ENCODE measurements around the gene IDI1.

Gene IDI1

DNA sequence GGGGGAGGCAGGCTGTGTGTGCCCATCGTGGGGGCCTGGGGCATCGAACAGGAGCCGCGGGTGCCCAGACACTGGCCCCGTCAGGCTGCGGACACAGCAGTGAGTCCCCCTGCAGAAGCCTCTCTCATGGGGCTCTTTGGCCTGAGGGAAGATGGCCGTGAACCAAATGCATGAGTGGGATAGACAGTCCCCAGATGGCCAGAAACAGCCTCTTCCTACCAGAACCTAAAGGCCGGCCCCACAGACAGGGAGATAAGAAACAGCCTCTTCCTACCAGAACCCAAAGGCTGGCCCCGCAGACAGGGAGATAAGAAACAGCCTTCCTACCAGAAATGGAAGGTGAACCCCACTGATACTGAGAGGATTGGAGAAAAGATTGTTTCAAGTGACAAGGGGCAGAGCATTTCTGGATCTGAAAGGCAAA is 39.8 kb downstream of the IDI1 start:
- no peak overlapping the region for H2BK120ac ChIP-seq (ENCODE audit: low read depth, low read length)
- H3K9ac ChIP-seq (ENCODE audit: low read length) = no peak overlapping the region
- H3K79me1 ChIP-seq (ENCODE audit: low read length) = peaks cover 12% of the 10 kb centered on the region
- no peak overlapping the region for H3K56ac ChIP-seq (ENCODE audit: low read length)
- H3K4ac ChIP-seq (ENCODE audit: low read depth, low read length) = no peak overlapping the region
- H3K27ac ChIP-seq (ENCODE audit: low read depth, low read length) = no peak overlapping the region
- DNase-seq = peak; percentile 14
- no peak overlapping the region for H2AK5ac ChIP-seq (ENCODE audit: low read length)
- no CpG with 5 or more reads among the region's 9 CpGs for WGBS (ENCODE audit: extremely low coverage, insufficient coverage, low lambda C conversion rate)
- no peak overlapping the region for H4K5ac ChIP-seq (ENCODE audit: low read length)
- H3K23ac ChIP-seq (ENCODE audit: low read length) = no peak overlapping the region
- H3K79me2 ChIP-seq (ENCODE audit: control insufficient read depth, insufficient read depth, low read length) = no peaks in the 10 kb centered on the region
- H2BK5ac ChIP-seq (ENCODE audit: low read length) = no peak overlapping the region
- H3K4me1 ChIP-seq (ENCODE audit: control insufficient read depth, low read depth, low read length) = no peaks in the 10 kb centered on the region
- no peak overlapping the region for H3K18ac ChIP-seq (ENCODE audit: low read length)
- H3K4me3 ChIP-seq (ENCODE audit: low read length) = no peak overlapping the region
- H3K27me3 ChIP-seq (ENCODE audit: insufficient read depth, low read length, poor library complexity) = no peaks in the 10 kb centered on the region
- no peak overlapping the region for H2BK15ac ChIP-seq (replicated peaks; ENCODE audit: low read depth)
- peaks cover 29% of the 10 kb centered on the region for H3K36me3 ChIP-seq (ENCODE audit: control insufficient read depth, insufficient read depth, low read length)
- H3K4me2 ChIP-seq (ENCODE audit: low read length) = no peak overlapping the region
- H4K8ac ChIP-seq (ENCODE audit: low read depth, low read length) = no peak overlapping the region

DNA sequence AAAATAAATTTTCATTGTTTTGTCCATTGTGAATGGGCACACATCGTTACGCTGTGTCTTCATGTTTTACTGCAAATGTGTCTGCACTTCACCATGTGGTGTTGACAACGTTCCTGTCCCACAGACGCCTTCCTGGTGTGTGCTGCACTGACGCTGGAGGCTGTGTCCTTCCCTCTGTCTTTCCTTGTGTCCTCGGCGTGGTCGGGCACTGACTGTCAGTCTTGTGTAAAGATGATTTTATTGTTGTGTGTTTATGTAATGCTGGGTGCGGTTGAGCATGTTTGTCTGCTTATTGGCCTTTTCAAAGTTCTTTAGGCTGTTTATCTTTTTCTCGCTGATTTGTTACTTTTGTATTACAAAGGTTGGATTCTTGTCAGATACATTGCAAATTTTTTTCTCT is 41.3 kb downstream of the IDI1 start:
- Histone ChIP-seq H3K9ac (ENCODE audit: low read length) (no peak overlapping the region), H4K5ac (ENCODE audit: low read length) (no peak overlapping the region), H3K4me3 (ENCODE audit: low read length) (no peak overlapping the region), H3K27me3 (ENCODE audit: insufficient read depth, low read length, poor library complexity) (no peaks in the 10 kb centered on the region), H3K79me1 (ENCODE audit: low read length) (peaks cover 16% of the 10 kb centered on the region), H2BK5ac (ENCODE audit: low read length) (no peak overlapping the region), H3K4me1 (ENCODE audit: control insufficient read depth, low read depth, low read length) (no peaks in the 10 kb centered on the region), H2AK5ac (ENCODE audit: low read length) (no peak overlapping the region), H3K79me2 (ENCODE audit: control insufficient read depth, insufficient read depth, low read length) (peaks cover 7% of the 10 kb centered on the region), H3K36me3 (ENCODE audit: control insufficient read depth, insufficient read depth, low read length) (peaks cover 28% of the 10 kb centered on the region), H3K27ac (ENCODE audit: low read depth, low read length) (no peak overlapping the region), H3K18ac (ENCODE audit: low read length) (no peak overlapping the region), H3K56ac (ENCODE audit: low read length) (no peak overlapping the region), H3K4me2 (ENCODE audit: low read length) (no peak overlapping the region), H3K4ac (ENCODE audit: low read depth, low read length) (no peak overlapping the region), H4K8ac (ENCODE audit: low read depth, low read length) (no peak overlapping the region), H2BK120ac (ENCODE audit: low read depth, low read length) (no peak overlapping the region), H2BK15ac (replicated peaks; ENCODE audit: low read depth) (no peak overlapping the region), H3K23ac (ENCODE audit: low read length) (no peak overlapping the region)
- no peak for DNase-seq
- no CpG with 5 or more reads among the region's 10 CpGs for WGBS (ENCODE audit: extremely low coverage, insufficient coverage, low lambda C conversion rate)

DNA sequence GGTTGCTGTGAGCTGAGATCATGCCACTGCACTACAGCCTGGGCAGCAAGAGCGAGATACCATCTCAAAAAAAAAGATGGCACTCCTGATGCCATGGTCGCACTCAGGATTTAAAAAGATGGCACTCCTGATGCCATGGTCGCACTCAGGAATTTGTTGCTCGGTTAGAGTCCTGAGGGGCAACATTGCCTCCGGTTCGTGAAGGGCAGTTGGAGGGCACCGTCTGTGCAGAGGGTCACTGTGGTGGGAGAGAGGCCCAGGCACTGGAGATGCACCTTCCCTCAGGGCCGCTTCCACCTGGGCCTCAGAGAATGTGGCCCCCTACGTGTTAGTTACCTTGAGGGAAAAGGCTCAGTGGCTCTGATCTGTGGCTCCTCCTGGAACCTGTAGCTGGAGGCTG is 42.3 kb downstream of the IDI1 start:
- Histone ChIP-seq H2BK15ac (replicated peaks; ENCODE audit: low read depth) (no peak overlapping the region), H2BK120ac (ENCODE audit: low read depth, low read length) (no peak overlapping the region), H2BK5ac (ENCODE audit: low read length) (no peak overlapping the region), H3K56ac (ENCODE audit: low read length) (no peak overlapping the region), H3K9ac (ENCODE audit: low read length) (no peak overlapping the region), H3K27ac (ENCODE audit: low read depth, low read length) (no peak overlapping the region), H3K27me3 (ENCODE audit: insufficient read depth, low read length, poor library complexity) (no peaks in the 10 kb centered on the region), H3K4me3 (ENCODE audit: low read length) (no peak overlapping the region), H3K79me1 (ENCODE audit: low read length) (peaks cover 16% of the 10 kb centered on the region), H3K4me1 (ENCODE audit: control insufficient read depth, low read depth, low read length) (no peaks in the 10 kb centered on the region), H3K36me3 (ENCODE audit: control insufficient read depth, insufficient read depth, low read length) (peaks cover 28% of the 10 kb centered on the region), H4K8ac (ENCODE audit: low read depth, low read length) (no peak overlapping the region), H3K79me2 (ENCODE audit: control insufficient read depth, insufficient read depth, low read length) (peaks cover 7% of the 10 kb centered on the region), H3K18ac (ENCODE audit: low read length) (no peak overlapping the region), H4K5ac (ENCODE audit: low read length) (no peak overlapping the region), H2AK5ac (ENCODE audit: low read length) (no peak overlapping the region), H3K4me2 (ENCODE audit: low read length) (no peak overlapping the region), H3K23ac (ENCODE audit: low read length) (no peak overlapping the region), H3K4ac (ENCODE audit: low read depth, low read length) (no peak overlapping the region)
- WGBS (ENCODE audit: extremely low coverage, insufficient coverage, low lambda C conversion rate) = no CpG with 5 or more reads among the region's 9 CpGs
- no peak for DNase-seq

DNA sequence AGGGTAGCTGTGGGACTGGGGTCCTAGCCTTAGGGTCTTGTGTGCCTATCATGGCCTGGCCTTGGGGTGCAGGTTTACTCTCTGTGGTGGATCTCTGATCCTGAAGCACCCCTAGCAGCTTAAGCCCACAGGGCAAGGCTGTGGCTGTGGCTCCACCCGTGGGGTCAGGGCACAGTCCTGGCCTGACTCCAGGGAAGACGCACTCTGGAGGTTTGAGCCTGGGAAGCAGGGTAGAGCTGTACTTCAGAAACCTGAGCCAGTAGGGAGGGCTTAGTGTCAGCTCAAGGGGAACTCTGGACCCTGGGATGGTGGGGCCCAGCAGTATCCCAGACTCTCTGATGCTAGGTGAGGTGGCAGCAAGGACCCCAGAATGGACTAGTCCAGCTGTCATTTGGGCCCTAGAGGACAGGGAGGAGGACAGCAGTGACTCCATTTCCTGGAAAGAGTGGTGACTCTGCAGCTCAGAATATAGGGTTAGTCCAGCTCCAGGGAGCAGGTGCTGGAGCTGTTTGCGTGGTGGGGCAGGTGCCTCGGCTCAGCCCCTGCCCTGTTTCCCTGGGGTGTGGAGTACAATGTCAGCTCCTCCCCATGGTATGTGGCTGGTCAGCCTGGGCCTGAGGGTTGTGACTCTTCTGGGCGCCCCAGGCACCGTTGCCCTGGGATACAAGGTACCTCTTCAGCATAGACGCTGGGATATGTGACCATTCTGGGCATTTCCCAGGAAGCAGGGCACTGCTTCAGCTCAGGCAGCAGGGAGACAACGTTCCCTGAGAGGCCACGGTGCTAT is 44.8 kb downstream of the IDI1 start:
- Histone ChIP-seq H3K36me3 (ENCODE audit: control insufficient read depth, insufficient read depth, low read length) (peaks cover 25% of the 10 kb centered on the region), H3K18ac (ENCODE audit: low read length) (no peak overlapping the region), H3K4me1 (ENCODE audit: control insufficient read depth, low read depth, low read length) (no peaks in the 10 kb centered on the region), H2BK5ac (ENCODE audit: low read length) (no peak overlapping the region), H3K27ac (ENCODE audit: low read depth, low read length) (no peak overlapping the region), H3K4me2 (ENCODE audit: low read length) (no peak overlapping the region), H3K4me3 (ENCODE audit: low read length) (no peak overlapping the region), H3K27me3 (ENCODE audit: insufficient read depth, low read length, poor library complexity) (no peaks in the 10 kb centered on the region), H3K9ac (ENCODE audit: low read length) (no peak overlapping the region), H4K5ac (ENCODE audit: low read length) (no peak overlapping the region), H2BK120ac (ENCODE audit: low read depth, low read length) (no peak overlapping the region), H3K23ac (ENCODE audit: low read length) (no peak overlapping the region), H3K4ac (ENCODE audit: low read depth, low read length) (no peak overlapping the region), H3K56ac (ENCODE audit: low read length) (no peak overlapping the region), H3K79me2 (ENCODE audit: control insufficient read depth, insufficient read depth, low read length) (peaks cover 12% of the 10 kb centered on the region), H3K79me1 (ENCODE audit: low read length) (peaks cover 14% of the 10 kb centered on the region), H4K8ac (ENCODE audit: low read depth, low read length) (no peak overlapping the region), H2AK5ac (ENCODE audit: low read length) (no peak overlapping the region), H2BK15ac (replicated peaks; ENCODE audit: low read depth) (no peak overlapping the region)
- no peak for DNase-seq
- WGBS (ENCODE audit: extremely low coverage, insufficient coverage, low lambda C conversion rate) = no CpG with 5 or more reads among the region's 9 CpGs

DNA sequence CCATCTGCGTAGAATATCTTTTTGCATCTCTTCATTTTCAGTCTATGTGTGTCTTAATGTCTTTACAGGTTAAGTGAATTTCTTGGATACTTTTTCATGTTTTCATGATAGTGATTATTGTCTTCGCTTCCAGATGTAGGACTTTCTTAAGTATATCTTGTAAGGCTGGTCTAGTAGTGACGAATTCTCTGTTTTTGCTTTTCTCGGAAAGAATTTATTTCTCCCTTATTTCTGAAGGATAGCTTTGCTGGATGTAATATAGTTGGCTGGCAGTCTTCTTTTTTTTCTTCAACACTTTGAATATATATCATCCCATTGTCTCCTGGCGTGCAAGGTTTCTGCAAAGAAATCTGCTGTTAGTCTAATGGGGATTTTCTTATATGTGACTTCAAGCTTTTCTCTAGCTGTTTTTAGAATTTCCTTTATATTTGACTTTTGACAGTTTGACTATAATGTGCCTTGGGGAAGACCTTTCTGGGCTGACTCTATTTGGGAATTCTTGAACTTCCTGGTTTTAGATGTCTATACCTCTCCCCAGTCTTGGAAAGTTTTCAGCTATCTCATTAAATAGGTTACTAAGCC is 46.4 kb downstream of the IDI1 start:
- Histone ChIP-seq H3K79me2 (ENCODE audit: control insufficient read depth, insufficient read depth, low read length) (peaks cover 15% of the 10 kb centered on the region), H4K8ac (ENCODE audit: low read depth, low read length) (no peak overlapping the region), H3K27me3 (ENCODE audit: insufficient read depth, low read length, poor library complexity) (no peaks in the 10 kb centered on the region), H4K5ac (ENCODE audit: low read length) (no peak overlapping the region), H3K4ac (ENCODE audit: low read depth, low read length) (no peak overlapping the region), H3K23ac (ENCODE audit: low read length) (no peak overlapping the region), H2BK120ac (ENCODE audit: low read depth, low read length) (no peak overlapping the region), H3K27ac (ENCODE audit: low read depth, low read length) (no peak overlapping the region), H3K4me3 (ENCODE audit: low read length) (no peak overlapping the region), H3K4me1 (ENCODE audit: control insufficient read depth, low read depth, low read length) (no peaks in the 10 kb centered on the region), H2AK5ac (ENCODE audit: low read length) (no peak overlapping the region), H3K79me1 (ENCODE audit: low read length) (peaks cover 20% of the 10 kb centered on the region), H3K18ac (ENCODE audit: low read length) (no peak overlapping the region), H3K36me3 (ENCODE audit: control insufficient read depth, insufficient read depth, low read length) (peaks cover 29% of the 10 kb centered on the region), H2BK5ac (ENCODE audit: low read length) (no peak overlapping the region), H3K9ac (ENCODE audit: low read length) (no peak overlapping the region), H3K4me2 (ENCODE audit: low read length) (no peak overlapping the region), H3K56ac (ENCODE audit: low read length) (no peak overlapping the region), H2BK15ac (replicated peaks; ENCODE audit: low read depth) (no peak overlapping the region)
- DNase-seq = no peak
- WGBS (ENCODE audit: extremely low coverage, insufficient coverage, low lambda C conversion rate) = no CpG with 5 or more reads among the region's 5 CpGs
